ENCODE measurements around the gene PTPRK. TPM values are rescaled to one million over a fixed set of nuclear protein-coding genes. Genes with fewer than 3 reads are reported as not detected.
"Not testable (repeated sequence)": the region's sequence is repeated elsewhere in the genome, so short reads cannot be mapped to it uniquely, and the experiment has no call there.

PTPRK gene
- total RNA-seq, 4 donors from 2014 or later: 26.7 to 47.5 (median 41.4) TPM

DNA sequence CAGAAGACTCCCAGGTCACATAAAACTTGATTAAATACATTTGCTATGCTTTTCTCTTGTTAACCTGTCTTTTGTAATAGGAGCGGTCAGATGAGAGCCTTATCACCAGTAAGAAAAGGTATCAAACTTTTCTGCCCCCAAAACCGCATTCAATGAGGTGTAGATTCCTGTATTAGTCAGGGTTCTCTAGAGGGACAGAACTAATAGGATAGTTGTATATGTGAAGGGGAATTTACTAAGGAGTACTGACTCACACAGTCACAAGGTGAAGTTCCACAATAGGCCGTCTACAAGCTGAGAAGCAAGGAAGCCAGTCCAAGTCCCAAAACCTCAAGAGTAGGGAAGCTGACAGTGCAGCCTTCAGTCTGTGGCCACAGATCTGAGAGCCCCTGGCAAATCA, 32.7 kb downstream of the PTPRK start:
- no peak overlapping the region for H3K4me3 ChIP-seq (ENCODE audit: low read depth, poor library complexity, severe bottlenecking)
- intact Hi-C loops (cut with DNase I; ENCODE audit: low total_unique reads): no loop called here
- DNase-seq (ENCODE audit: low spot score in 2 of 2): no peak
- WGBS, 2 donors: 78 to 79% methylated on average over 3 of the region's 3 CpGs
- TF ChIP-seq POLR2A (IDR thresholded peaks at IDR 0.05) (no peak), CTCF (IDR thresholded peaks at IDR 0.05) (no peak)

- DNase-seq (ENCODE audit: low spot score in 2 of 2): no peak
- WGBS, 2 donors: 97 to 100% methylated on average over 2 of the region's 2 CpGs
- H3K4me3 ChIP-seq (ENCODE audit: low read depth, poor library complexity, severe bottlenecking): no peak overlapping the region
- TF ChIP-seq CTCF (IDR thresholded peaks at IDR 0.05) (no peak), POLR2A (IDR thresholded peaks at IDR 0.05) (no peak)
- intact Hi-C loops (cut with DNase I; ENCODE audit: low total_unique reads): no loop called here
Measured at GRCh38 chr6:128487055-128487454, 33.3 kb downstream of the PTPRK start.

DNA sequence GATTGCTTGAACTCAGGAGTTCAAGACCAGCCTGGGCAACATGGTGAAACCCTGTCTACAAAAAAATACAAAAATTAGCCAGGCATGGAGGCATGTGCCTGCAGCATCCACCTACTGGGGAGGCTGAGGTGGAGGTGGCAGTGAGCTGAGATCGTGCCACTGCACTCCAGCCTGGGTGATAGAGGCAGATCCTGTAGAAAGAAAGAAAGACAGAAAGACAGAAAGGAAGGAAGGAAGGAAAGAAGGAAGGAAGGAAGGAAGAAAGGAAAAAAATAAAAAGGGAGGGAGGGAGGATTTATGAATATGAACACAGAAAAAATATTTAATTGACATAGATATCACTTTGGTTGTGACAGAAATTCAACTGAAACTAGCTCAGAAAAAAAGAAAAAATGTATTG, 33.8 kb downstream of the PTPRK start:
- DNase-seq (ENCODE audit: low spot score in 2 of 2); H3K4me3 ChIP-seq (ENCODE audit: low read depth, poor library complexity, severe bottlenecking); intact Hi-C loops (cut with DNase I; ENCODE audit: low total_unique reads): not testable (repeated sequence)
- WGBS, 2 donors: 85 to 96% methylated on average over 1 of the region's 1 CpG

DNA sequence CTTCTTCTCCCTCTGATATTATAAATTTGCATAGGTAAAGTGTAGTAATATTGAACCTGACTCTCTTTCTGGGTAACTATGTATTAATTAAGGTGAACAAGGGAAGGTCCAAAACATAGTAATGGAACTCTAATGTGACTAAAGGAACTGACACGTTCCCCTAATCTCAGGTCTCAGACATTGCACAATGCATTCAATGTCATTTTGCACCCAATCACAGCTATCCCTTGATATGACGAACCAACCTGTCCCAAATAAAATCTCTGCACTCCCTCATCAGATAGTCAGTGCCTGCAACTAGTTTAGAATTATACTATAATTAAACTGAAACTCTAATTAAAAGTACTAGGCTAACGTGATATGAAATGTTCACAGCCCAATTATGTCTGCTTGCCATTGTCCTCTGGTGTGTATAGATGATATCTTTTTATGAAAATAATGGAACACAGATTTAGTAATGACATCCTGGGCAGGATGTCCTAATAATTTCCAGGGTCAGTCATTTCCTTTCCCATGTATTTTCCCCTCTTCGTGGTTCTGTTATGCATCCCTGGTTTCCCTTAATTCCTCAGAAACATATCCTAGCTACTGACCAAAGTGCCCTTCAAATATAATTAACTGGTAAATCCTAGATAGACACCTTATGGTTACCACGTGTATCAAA, 36.8 kb downstream of the PTPRK start:
- intact Hi-C loops (cut with DNase I; ENCODE audit: low total_unique reads): no loop called here
- H3K4me3 ChIP-seq (ENCODE audit: low read depth, poor library complexity, severe bottlenecking): no peak overlapping the region
- TF ChIP-seq POLR2A (IDR thresholded peaks at IDR 0.05) (no peak), CTCF (IDR thresholded peaks at IDR 0.05) (no peak)
- 71 to 80% methylated on average over 5 of the region's 5 CpGs for WGBS, 2 donors
- DNase-seq (ENCODE audit: low spot score in 2 of 2): no peak

GRCh38 chr6:128482642-128483041, 37.8 kb downstream of the PTPRK start:
- WGBS, 2 donors: 84 to 86% methylated on average over 3 of the region's 3 CpGs
- intact Hi-C loops (cut with DNase I; ENCODE audit: low total_unique reads): no loop called here
- TF ChIP-seq POLR2A (IDR thresholded peaks at IDR 0.05): no peak
- no peak for TF ChIP-seq CTCF (IDR thresholded peaks at IDR 0.05)

DNA sequence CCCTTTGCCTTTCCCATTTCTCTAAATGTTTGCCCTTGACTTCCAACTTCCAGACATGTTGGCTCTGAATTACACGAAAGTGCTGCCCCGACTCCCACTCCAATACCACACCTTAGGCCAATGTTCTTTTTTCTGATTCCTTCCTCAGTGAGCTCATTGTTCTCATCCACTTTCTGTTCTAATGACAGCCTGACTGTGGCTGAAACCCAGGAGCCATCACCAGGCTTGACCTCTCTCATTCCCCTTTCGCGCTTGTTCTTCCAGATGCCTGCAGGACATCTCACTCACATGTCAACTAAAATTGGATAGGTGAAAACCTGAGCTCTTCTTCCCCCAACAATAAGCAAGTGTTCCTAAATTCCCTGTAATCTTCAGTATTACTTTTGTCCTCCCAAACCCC, 40.4 kb downstream of the PTPRK start:
- no peak for DNase-seq (ENCODE audit: low spot score in 2 of 2)
- intact Hi-C loops (cut with DNase I; ENCODE audit: low total_unique reads): no loop called here
- WGBS, 2 donors: 77 to 82% methylated on average over 4 of the region's 4 CpGs
- TF ChIP-seq CTCF (IDR thresholded peaks at IDR 0.05) (no peak), POLR2A (IDR thresholded peaks at IDR 0.05) (no peak)
- H3K4me3 ChIP-seq (ENCODE audit: low read depth, poor library complexity, severe bottlenecking): no peak overlapping the region

More at GRCh38 chr6:128482642-128483041, 37.8 kb downstream of the PTPRK start:
- H3K4me3 ChIP-seq (ENCODE audit: low read depth, poor library complexity, severe bottlenecking): no peak overlapping the region
- no peak for DNase-seq (ENCODE audit: low spot score in 2 of 2)

Data from lower leg skin (tissue), 4 donors.